Fibroblast of lung (primary cell): ENCODE data around the gene OR8D1. TPM values are rescaled to one million over a fixed set of nuclear protein-coding genes. Genes with fewer than 3 reads are reported as not detected.

Experiments
- DNase-seq, 2 donors: peaks; one replicate each; pipeline versions ENCODE4 v3.0.0 to v3.0.0-alpha.2; 2010; ENCODE audit warnings: low read depth in 2 of 2
- H2AFZ ChIP-seq: 2 replicates; pipeline ENCODE4 v1.5.1; 2012; ENCODE audit warnings: low read length, control low read depth, inconsistent platforms
- H3K27ac ChIP-seq: 2 replicates; pipeline ENCODE4 v1.5.1; 2011; ENCODE audit warnings: low read length, control low read depth; ENCODE audit not compliant: insufficient read depth
- H3K27me3 ChIP-seq: 2 replicates; pipeline ENCODE4 v1.5.1; 2011; ENCODE audit warnings: mild to moderate bottlenecking, low read length; ENCODE audit not compliant: control insufficient read depth, insufficient read depth
- H3K36me3 ChIP-seq: 2 replicates; pipeline ENCODE4 v1.5.1; 2011; ENCODE audit warnings: low read length; ENCODE audit not compliant: control insufficient read depth, insufficient read depth
- H3K4me1 ChIP-seq: 2 replicates; pipeline ENCODE4 v1.5.1; 2011; ENCODE audit warnings: low read length; ENCODE audit not compliant: control insufficient read depth, insufficient read depth; ENCODE audit errors: extremely low read depth
- H3K4me2 ChIP-seq: 2 replicates; pipeline ENCODE4 v1.5.1; 2011; ENCODE audit warnings: low read length, control low read depth; ENCODE audit not compliant: insufficient read depth; ENCODE audit errors: extremely low read depth
- H3K4me3 ChIP-seq, 4 experiments: fragments of 200-600 bp in 1 of 4; sonication (generic) in 1 of 4; replicated peaks in 1 of 4; 2 replicates each; pipeline ENCODE4 v1.5.1; 2011 to 2016; ENCODE audit warnings: low read length in 4 of 4, low read depth in 3 of 4, mild to moderate bottlenecking in 3 of 4, control low read depth in 2 of 4, inconsistent platforms in 1 of 4, mixed read lengths in 1 of 4; ENCODE audit not compliant: insufficient read depth in 1 of 4; ENCODE audit errors: control extremely low read depth in 1 of 4
- H3K79me2 ChIP-seq: 2 replicates; pipeline ENCODE4 v1.5.1; 2012; ENCODE audit warnings: mild to moderate bottlenecking, low read length, inconsistent platforms; ENCODE audit not compliant: control insufficient read depth, insufficient read depth
- H3K9ac ChIP-seq: 2 replicates; pipeline ENCODE4 v1.5.1; 2011; ENCODE audit warnings: mild to moderate bottlenecking, low read length, control low read depth; ENCODE audit not compliant: insufficient read depth
- H3K9me3 ChIP-seq: 2 replicates; pipeline ENCODE4 v1.5.1; 2012; ENCODE audit warnings: low read depth, low read length; ENCODE audit not compliant: control insufficient read depth, insufficient read depth
- H4K20me1 ChIP-seq: 2 replicates; pipeline ENCODE4 v1.5.1; 2011; ENCODE audit warnings: low read length; ENCODE audit not compliant: control insufficient read depth, insufficient read depth; ENCODE audit errors: extremely low read depth
- CTCF ChIP-seq, 2 donors: IDR thresholded peaks in 1 of 2; conservative IDR thresholded peaks in 1 of 2; 1 replicate in 1 of 2; 2 replicates in 1 of 2; pipeline ENCODE4 v1.5.1; 2011 to 2012; ENCODE audit warnings: low read length in 2 of 2, control low read depth in 1 of 2, inconsistent platforms in 1 of 2, low read depth in 1 of 2, mild to moderate bottlenecking in 1 of 2
- EZH2 ChIP-seq: IDR thresholded peaks from 2 replicates; pipeline ENCODE4 v1.5.1; 2012; ENCODE audit warnings: low read length, control low read depth, mild to moderate bottlenecking; ENCODE audit errors: missing control alignments
- polyA plus RNA-seq, 2 donors: library from polyadenylated mRNA; depleted of rRNA in 1 of 2; stranded (reverse) in 1 of 2; unstranded in 1 of 2; fragments of >200 nt; gene quantifications; 2 replicates each; pipeline ENCODE4 v1.2.1, GENCODE V29; 2011 to 2012; ENCODE audit warnings: missing spikeins in 1 of 2
- total RNA-seq: library from RNA; depleted of rRNA; stranded (reverse); fragments of >200 nt; gene quantifications from 2 replicates; pipeline ENCODE4 v1.2.1, GENCODE V29; 2014

The OR8D1 gene
- total and polyA plus RNA-seq, 2 donors (not counting 1 experiment from before 2014, with no cell fraction given), result not detected

DNA sequence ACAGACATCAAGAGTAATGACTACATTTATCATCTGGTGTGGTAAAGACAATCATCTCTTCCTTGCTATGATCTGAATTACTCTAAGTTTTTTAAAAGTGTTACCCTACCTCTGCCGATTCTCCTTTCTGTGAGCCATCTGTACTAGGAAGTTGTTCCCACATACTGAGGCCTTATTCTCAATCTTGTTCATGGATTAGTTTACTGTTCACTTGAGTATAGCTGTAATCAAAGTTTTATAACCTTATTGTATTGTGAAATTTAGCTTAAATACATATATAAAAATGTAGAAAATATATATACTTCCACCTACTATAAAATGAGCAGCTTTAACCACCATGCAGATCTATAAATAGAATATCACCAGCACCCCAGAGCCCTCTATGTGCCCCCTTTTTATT, 8.6 kb upstream of the OR8D1 start:
- H4K20me1 ChIP-seq, result no peaks in the 10 kb centered on the region
- H3K4me2 ChIP-seq, result no peak overlapping the region

DNA sequence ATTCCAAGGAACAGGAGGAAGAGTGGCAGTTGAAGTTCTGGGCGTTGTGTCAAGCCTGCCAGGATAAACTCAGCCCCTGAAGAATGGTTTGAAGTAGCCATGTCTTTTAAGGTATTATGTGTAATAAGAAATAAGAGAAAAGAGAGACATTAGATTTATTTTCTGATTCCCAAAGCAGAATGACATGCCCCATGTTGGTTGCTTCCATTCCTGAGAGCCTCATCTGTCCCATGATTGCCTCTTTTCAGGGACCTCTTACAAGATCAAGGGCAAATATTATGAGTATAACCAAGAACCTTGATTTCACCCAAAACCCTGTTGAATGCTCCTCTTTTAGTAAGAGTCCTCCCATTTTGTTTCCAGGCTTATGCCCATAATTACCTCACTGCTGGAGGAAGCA, 6.3 kb upstream of the OR8D1 start, which contains the start of gene OR8D2:
Gene OR8D2, minus strand, starts transcription at position 101 of the 400 bp plus-strand sequence. Its CDS starts 0 bp downstream, at position 101.
- H3K4me2 ChIP-seq, result no peak within 1 kb of the TSS
- no peak within 1 kb of the TSS for H3K9ac ChIP-seq
- H2AFZ ChIP-seq, result no peak within 1 kb of the TSS
- H3K27ac ChIP-seq, result no peak within 1 kb of the TSS
- H3K27me3 ChIP-seq, result no peaks in the 10 kb centered on the region
- H3K79me2 ChIP-seq, result no peaks in the 10 kb centered on the region
- no peaks in the 10 kb centered on the region for H4K20me1 ChIP-seq
- H3K4me3 ChIP-seq, result no peak within 1 kb of the TSS
- DNase-seq, result no peak
- H3K36me3 ChIP-seq, result no peaks in the 10 kb centered on the region
- no peaks in the 10 kb centered on the region for H3K4me1 ChIP-seq
- H3K9me3 ChIP-seq, result no peaks in the 10 kb centered on the region
- no peak for TF ChIP-seq CTCF (conservative IDR thresholded peaks at IDR 0.05 in 1 of 2, IDR thresholded peaks at IDR 0.05 in 1 of 2; ENCODE audit: low read depth in 1 of 2, low read length in 2 of 2)
- TF ChIP-seq EZH2, result no peak

More for the DNA sequence above, 8.6 kb upstream of the OR8D1 start:
- TF ChIP-seq EZH2, result no peak
- TF ChIP-seq CTCF (conservative IDR thresholded peaks at IDR 0.05 in 1 of 2, IDR thresholded peaks at IDR 0.05 in 1 of 2; ENCODE audit: low read depth in 1 of 2, low read length in 2 of 2), result no peak
- H3K36me3 ChIP-seq, result no peaks in the 10 kb centered on the region
- H2AFZ ChIP-seq, result no peak overlapping the region
- H3K9ac ChIP-seq, result no peak overlapping the region
- no peaks in the 10 kb centered on the region for H3K79me2 ChIP-seq
- DNase-seq, result no peak
- no peaks in the 10 kb centered on the region for H3K27me3 ChIP-seq
- no peak overlapping the region for H3K4me3 ChIP-seq
- no peaks in the 10 kb centered on the region for H3K4me1 ChIP-seq
- H3K9me3 ChIP-seq, result no peaks in the 10 kb centered on the region
- no peak overlapping the region for H3K27ac ChIP-seq

DNA sequence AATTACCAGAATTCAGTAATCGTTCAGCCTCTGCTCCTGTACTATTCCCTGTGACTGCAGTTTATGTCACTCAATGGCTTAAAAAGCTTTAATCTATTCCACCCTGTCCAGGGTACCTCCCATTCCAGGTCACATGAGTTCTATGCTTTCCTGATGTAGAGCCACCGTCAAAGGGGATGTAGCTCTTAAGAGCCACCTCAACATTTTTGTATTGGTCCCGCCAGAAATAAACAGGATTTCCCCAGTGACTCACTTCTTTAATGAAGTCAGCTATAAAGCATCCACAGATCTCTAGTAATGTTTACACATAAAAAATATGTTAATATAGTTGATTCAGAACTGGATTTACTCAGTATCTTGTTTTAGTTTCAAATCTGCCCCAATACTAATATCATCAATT, 1.3 kb upstream of the OR8D1 start:
- H3K27ac ChIP-seq, result no peak overlapping the region
- TF ChIP-seq CTCF (conservative IDR thresholded peaks at IDR 0.05 in 1 of 2, IDR thresholded peaks at IDR 0.05 in 1 of 2; ENCODE audit: low read depth in 1 of 2, low read length in 2 of 2) (no peak), EZH2 (no peak)
- H3K4me1 ChIP-seq, result no peaks in the 10 kb centered on the region

More for the DNA sequence above, 1.3 kb upstream of the OR8D1 start:
- Histone ChIP-seq H3K36me3 (no peaks in the 10 kb centered on the region), H3K79me2 (no peaks in the 10 kb centered on the region), H3K4me3 (no peak overlapping the region), H3K9ac (no peak overlapping the region), H3K27me3 (no peaks in the 10 kb centered on the region), H3K9me3 (no peaks in the 10 kb centered on the region), H3K4me2 (peak overlapping the region; percentile 13), H2AFZ (no peak overlapping the region), H4K20me1 (no peaks in the 10 kb centered on the region)
- peak; percentile 53 to 66 for DNase-seq
